CD4-positive, alpha-beta T cell treated with Interleukin-17A for 1 hour (primary cell): Measurements from ENCODE around the gene IRX2.

Source experiments
- DNase-seq: peaks from one replicate; pipeline ENCODE4 v3.0.0-alpha.2; 2020

IRX2 gene

DNA sequence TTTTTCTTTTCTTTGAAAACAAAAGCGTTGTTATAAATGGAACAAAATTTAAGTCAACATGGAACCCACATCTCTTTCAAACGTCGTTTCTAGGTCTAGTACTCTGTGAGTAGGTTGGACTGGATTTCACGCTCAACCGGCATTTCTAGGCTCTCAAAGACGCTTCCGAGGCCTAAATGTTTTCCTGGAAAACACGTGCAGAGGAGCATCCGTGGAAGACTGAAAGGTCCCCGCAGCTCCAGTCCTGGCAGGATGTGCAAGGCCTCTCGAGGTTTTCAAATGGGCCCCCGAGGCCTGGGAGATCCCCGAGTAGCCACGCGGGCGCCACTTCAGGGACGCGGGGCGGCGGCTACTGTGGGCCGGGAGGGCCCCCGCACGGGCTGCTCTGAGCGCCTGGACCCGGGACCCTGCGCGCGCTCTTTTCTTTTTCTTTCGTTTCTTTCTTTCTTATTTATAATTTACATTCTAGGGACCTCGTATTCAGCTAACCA lies 4.2 kb upstream of the IRX2 start:
- no peak for DNase-seq

DNA sequence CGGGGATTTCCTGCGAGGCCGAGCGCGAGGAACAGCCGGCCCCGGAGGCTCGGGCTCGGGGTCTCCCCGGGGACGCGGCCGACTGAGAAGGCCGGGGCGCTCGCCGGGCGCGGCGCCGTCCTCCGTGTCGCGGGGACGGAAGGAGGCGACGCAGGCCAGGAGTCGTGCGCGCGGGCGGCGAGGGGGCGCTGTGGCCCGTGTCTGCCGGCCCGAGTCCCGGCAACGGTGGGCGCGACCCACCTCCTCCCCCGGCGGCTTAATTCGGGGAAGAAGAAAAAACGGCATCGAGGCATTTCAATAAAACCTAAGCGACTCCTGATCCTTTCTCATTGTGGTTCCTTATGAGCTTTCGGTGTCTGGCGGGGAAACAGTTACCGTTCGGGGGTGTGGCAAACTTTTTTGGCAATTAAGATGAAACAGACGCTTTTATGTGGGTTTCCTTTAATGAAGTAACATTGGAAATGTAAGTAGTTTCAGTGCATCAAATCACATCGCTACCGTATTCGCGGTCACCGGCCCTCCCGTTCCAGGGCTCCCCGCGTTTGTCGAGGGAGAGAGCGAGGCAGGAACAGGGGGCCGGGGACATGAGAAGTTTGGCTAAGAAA lies 3.7 kb upstream of the IRX2 start:
- no peak for DNase-seq

DNA sequence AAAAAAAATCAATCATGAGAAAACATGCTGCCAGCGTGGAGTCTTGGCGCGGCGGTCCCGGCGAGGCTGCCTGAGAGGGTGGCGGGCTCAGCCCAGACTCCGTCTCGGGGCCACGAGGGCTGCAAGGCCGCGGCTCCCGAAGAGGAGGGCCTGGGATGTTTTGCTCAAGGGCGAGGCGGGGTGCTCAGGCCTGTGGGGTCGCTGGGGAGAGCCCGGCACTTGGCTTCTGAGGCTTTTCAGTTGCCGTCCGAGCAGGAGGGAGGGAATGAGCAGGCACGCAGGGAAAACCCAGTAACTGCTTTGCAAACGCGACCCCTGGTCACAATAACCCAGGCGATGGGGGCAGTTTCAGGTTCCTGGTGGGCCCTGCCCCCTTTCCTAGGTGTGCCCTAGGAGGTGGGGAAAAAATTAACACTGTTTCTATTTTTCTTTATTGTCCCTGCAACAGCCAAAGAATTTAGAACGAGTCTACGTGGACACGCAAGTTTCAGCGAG lies 3.2 kb upstream of the IRX2 start:
- DNase-seq, result no peak

DNA sequence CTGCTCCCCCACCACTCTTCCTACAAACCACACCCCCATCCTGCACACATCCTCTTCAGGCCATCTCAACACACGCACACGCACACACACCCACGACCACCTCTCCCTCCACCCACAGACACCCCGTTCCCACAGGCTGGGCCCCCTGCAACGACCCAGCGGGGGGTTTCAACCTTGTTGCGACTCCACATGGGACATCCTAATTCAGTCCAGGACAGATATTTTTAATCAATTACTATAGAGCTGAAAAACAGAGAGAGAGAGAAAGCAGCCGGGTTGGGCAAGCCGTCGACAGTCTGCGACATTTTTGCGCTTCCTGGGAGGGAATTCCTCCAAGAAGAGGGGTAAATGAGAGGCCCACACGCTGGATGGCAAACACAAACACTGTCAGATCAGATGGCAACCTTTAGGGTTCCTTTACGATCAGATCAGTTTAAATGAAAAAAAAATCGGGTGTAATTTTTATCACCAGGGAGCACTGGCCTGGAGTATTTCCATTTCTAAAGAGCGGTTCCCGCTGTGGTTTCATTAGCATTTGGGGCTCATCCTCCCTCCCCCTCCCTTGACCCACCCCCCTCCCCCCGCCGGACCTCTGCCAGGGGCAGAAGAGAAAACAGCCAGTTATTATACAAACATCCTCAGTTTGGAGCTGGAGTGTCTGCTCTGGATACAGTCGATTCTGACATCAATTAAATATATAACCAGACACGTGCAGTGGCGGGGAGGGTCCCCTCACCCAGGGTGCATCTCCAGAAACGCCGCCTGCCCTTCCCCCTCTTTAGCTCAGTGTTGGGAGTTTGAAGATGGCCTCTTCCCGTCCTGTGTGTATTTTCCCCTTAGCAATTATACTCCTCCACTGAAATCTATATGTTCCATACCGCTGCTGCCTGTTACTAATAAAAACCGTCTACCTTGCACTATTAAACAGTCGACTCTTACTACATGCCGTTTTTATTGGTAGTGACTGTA lies 2.3 kb upstream of the IRX2 start:
- no peak for DNase-seq

DNA sequence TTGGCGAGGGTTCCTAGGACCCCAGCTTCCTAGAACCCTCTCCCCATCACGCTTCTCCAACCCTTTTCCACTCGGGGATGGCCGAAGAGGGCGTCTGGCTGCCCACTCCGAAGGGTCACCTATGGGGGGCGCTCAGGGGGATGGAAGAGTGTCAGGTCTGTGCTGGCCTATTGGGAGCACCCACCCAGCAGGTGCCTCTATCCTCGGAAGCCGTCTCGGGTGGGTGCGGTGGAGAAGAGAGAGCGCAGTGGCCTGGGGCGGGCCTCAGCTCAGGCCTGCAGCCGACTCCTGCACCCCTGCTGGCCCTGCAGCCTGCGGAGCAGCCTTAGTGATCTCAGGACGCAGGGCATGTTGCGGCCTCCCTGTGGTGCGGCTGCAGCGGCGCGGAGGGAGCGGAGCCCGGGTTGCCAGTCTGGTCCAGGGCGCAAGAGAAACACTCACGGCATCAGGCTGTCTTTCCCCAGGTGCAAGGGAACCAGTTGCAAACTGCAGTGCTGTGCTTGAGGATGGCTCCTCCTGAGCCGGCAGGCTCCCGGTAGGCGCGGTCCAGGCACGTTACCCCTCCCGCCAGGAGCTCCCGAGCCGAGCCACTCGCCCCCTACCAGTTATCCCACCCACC lies 1.5 kb upstream of the IRX2 start:
- no peak for DNase-seq

DNA sequence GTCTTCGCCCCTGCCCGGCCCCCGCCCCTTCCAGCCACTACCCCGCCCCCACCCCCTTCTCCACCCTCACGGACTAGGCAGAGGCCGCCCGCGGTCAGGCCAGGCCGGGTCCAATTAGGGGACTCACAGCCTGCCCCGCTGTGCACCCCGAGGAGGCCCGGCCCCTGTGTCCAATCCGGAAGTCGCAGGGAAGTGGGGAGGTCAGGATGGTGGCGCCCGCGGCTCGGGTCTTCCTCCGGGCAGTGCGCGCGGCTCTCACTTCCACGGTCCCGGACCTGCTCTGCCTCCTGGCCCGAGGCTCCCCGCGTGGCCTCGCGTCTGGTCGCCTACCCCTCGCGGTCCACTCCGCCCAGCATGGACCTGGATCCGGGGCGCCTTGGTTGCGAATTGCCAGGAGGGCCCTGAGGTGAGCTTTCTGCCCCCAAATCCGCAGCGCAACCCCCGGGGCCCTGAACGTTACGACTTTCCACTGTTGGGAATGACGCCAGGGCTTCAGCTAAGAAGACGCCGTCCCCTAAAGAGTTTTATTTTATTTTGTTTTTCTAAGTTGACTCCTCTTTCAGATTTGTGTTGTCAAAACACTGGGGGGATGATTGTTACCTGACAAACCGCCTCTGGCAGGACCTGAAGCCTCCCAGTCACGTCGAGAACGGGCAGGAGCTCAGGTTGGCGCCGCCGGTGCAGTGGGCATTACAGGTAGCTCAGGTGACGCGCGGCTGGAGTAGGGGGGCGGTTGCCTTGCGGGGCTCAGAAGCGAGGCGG lies 763 bp upstream of the IRX2 start:
- DNase-seq, result no peak

DNA sequence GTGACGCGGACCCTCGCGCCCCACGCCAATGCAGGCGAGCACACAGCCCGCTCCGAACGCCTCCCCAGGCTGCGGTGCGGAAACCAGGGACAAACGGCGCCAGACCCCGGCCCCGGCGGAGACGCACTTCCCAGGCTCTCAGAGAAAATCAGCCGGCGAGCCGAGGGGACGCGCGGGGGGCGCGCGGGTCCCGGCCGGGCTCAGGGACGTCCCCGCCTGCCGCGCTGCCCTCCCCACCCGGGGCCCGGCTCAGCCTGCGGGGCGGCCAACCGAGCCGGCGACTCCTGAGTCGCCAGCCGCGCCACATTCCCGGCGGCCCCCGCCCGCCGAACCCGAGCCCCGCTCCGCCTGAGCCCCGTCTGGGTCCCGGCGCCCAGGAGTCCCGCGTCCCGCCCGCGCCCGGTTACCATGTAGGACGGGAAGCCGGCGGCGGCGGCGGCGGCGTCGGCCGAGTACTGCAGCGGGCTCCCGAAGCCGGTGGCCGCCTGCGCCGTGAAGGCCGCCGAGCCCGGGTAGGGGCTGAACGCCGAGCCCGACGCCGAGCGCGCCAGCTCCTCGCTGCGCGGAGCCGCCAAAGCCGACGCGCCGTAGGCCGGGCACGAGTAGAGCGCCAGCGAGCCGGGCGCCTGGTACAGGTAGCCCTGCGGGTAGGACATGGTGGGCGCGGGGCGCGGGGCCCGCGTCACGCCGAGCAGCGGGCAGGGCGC lies 566 bp downstream of the IRX2 start:
- DNase-seq, result no peak

DNA sequence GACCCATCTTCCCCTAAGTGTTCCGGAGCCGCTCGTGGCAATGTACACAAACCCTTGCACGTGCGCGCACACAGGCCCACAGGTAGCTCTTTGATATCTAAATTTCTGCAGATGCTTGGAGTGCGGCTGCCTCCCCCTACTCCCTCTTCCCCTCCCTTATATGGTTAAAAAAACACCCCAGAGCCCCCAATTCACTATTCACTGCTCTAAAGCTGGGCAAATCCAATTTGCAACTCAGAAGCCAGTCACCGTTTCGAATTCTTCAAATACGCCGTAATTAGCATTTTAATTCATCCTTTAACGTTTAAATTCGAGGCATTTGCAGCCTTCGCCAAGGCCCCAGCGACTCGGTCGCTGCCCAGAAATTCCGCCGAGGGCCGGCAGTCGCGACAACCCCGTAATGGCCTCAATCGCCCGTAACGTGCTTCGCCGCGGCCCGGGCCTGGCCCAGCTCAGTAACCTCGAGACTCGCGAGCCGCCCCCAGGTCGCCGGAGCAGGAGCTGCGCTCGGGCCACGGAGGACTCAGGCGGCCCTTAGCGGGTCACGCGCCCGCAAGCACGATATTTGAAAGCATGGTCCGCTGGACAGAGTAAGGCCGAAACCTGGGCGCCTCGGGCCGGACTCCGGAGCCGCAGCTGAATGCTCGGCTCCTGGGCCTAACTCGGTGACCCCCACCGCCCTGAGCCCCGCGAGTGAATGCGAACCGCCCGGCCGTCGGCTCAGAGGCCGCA lies 1.3 kb downstream of the IRX2 start:
- DNase-seq, result no peak

DNA sequence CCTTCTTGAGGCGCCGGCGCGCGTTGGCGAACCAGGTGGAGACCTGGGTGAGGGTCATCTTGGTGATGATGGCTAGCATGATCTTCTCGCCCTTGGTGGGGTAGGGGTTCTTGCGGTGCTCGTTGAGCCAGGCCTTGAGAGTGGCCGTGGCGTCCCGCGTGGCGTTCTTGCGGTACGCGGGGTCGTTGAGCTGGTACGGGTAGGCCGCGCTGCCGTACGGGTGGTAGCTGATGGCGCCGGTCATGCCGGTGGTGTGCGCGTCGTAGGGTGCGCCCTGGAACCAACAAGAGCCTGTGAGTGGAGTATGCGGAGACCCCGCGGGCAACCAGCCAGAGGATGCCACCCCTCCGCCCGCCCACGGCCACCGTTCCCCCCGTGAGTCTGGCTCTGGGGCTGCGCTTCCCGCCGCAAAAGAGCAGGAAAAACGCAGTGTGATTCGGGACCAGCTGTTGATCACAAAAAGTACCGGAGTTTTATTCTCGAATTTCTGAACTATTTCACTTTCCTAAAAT lies 1.9 kb downstream of the IRX2 start:
- no peak for DNase-seq

DNA sequence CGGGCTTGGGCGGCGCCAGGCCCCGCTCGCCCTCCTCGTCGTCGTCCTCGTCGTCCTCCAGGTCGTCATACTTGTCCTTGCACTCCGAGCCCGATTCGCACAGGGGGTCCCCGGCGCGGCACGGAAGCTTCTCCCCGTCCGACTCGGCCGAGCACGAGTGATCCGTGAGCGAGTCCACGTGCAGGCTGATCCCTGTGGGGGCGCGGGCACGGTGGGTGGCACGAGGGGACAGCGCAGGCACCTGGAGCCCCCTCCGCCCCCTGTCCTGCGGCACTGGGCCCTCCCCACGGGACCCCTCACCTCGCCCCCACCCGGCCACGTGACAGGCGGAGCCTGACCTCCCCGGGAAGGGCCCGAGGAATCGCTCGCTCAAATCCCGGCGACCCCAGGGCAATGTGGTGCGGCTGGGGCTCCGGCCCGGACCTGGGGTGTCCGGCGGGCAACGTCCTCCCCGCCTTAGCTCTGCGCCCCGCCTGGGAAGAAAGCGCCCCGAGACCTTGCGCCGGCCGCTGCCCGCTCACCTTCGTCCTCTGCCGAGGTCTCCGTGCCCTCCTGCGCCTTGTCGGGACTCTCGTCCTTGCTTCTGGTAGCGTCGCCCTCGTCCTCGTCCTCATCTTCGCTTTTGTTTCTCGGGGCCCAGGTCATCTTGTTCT lies 2.5 kb downstream of the IRX2 start:
- no peak for DNase-seq

DNA sequence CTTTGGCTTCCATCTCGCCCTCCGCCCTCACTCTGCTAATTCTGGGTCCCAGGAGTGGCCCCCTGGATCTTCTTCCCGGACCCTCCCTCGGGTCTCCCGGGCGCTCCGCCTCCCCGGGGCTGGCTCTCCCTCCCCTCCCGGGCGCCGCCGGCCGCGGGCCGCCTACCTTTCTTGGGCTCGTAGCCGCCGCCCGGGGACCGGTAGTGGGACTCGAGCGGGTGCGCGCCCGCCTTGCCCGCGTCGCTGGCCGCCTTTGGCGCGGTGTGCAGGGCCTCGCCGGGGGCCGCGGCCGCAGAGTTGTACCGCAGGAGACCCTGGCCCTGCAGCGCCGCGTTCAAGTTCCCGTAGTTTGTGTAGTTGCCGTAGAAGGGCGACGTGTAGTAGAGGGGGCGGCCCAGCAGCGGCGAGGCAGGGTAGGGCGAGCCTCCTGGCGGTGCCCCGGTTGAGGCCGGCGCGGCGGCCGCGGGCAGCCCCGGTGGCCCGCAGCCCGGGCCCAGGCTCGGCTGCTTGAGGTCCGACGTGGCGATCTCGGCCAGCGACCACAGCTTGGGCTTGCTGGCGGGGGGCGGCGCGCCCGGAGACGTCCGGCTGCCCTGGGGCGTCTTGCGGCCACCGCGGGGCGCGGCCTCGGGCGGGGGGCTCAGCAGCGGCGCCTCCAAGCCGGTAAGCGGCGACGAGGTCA lies 3.2 kb downstream of the IRX2 start:
- no peak for DNase-seq

DNA sequence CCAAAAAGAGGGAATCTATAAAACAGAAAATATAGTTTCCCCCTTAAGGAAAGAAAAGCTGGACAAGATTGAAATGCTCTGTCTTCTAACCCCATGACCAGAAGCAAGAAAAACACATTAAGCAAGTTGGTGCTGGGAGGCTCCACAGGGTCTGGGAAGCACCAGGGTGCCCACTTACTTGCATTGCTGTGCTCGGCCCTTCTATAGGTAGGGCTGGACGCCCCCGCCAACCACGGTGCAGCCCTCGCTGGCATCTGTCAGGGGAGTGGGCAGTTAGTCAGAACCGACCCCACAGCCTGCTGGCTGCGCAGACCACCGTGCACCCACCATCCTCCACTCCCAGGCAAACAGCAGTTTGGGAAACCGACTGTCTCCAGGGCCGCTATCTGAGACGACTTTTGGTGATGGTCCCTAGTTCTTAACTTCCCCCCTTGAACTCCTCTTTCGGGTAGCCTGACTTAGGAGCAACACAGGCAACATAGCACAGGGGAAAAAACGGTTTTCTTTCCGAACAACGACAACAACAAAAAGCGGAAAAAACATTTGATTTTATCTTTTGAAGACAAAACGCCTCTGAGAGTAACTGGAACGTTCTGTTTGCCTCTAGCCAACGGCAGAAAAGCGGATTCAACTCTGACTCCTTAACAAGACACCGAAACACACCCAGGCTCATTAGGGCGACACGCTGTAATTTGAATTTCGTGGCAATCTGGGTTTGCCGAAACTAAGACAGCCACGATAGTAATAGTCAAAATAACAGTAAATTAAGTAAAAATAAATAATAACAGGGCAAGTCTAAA lies 3.9 kb downstream of the IRX2 start:
- no peak for DNase-seq

DNA sequence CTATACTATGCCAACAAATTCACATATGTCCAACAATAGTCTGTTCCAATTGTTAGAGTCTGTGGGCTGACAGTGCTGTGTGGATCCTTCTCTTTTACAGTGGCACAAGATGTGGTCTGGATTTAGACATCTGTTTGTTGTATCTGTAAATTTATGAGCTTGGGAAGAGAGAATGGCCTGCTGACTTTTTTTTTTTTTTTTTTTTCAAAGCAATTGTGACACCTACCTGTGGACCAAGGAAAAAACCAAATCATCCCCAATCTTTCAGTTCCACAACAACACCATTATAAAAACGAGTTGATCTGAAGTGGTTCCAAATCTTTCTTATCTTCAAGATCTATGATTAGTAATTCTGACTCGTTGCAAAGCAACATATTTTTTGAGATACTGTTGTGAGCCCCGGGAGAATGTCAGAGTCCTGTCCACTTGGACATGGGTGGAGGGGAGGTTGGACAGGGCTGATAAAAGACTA lies 4.9 kb downstream of the IRX2 start:
- no peak for DNase-seq

DNA sequence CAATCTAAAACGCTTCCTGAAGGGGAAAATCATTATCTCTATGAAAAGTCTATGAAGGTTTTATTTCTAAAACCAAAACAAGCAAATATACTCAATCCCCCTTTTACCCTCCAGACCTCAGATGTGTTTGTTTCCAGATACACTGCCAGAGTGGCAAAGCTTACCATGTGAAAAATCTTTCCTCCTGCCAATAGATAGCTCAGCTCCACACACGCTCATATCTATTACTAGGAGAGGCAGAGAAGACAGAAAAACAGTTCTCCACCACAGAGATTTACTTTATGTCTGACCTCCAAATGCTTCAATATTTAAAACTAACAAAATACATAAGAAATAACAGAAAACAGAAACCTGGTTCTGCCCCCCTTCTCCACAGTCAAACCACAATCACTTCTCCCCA lies 7.0 kb downstream of the IRX2 start:
- no peak for DNase-seq

DNA sequence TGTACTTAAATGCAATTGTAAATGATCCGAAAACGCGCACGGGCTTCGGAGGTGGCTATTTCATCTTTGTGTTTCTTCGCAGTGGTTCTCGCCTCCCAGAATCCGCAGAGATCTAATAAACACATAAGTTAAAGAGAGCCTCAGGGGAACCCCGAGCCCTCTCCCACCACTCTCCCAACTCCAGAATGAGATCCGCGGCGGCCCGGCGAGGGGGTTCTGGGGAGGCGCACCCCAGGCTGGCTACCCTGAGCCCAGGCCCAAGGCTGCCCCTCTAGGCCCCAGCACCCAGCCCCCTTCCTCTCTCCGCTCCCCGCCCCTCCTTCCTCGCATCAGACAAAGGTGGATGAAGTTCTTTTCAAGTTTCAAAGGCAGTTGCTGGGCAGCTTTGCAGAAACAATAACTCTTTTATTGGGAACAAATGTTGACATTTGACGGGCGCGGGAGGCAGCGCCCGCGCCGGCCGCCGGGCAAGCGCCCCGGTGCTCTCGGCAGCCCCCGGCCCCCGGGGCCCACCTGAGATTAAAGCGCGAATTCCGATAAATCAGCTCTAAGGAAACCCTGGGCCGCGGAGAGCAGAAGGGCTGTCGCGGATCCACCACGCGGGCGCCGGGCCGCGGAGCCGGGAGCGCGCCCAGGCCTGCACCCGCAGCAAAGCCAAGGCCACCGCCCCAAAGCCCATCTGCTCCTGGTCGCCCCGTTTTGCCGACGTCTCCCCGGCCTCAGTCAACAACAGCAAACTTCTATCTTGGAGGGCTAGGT lies 8.4 kb downstream of the IRX2 start:
- DNase-seq, result no peak

DNA sequence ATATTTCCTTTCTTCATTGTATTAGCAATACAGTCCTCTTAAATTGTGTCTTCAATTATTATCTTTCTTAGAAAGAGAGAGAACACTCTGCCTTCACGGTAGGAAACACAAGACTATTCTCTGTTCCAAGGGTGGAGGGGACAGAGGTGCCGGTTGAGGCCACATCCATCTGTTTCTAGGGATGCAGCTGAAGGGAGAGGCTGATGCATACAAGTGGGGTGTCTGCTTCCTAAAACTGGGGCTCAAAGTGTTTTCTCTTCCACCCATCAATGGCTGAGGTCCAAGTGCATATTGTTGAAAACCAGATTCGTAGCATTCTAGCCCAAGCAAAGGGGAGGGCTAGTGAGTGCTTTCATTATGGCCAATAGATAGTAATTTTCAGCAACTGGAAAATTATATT lies 9.5 kb downstream of the IRX2 start:
- no peak for DNase-seq

DNA sequence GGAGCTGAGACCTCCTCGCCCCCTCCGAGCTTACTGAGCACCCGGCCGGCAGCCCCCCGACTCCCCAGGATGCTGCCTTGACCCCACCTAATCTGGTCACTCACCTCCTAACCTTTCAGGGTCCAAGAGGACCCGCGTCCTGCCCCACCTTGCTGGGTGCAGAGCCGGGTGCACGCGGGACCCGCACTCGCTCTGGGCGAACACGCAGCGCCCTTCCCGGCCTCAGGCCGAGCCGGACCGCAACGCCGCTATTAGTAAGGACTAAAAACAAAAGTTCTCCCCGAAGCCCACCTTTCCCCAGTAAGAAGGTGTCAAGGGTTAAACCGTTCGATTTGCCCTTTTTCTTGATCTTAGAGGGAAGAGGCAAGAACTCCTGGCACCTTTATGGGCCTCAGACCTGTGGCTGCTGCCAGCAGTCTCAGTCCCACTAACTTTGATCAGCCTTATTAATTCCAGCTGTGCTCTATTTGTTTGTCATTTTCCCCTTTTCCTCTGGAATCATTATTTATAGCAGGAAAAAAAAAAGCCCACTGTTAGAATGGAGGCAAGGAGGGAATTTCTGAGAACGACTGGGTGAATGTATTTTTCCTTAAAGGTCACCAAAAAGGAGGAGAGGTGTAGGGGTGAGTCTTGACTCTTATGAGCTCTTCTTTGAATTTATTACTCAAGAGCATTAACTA lies 10.5 kb downstream of the IRX2 start:
- no peak for DNase-seq
